Endothelial cell of umbilical vein (primary cell): ENCODE data around the gene ZNF26. TPM values are rescaled to one million over a fixed set of nuclear protein-coding genes. Genes with fewer than 3 reads are reported as not detected.

Experiments used
- BruUV-seq: library from RNA; stranded (reverse); fragments of 400-500 nt; replicated peaks from 2 replicates; lab custom pipeline; 2021; lab: Mats Ljungman, UMichigan
- CTCF ChIA-PET: fragments of 300-600, 350-600 bp; sonication (Branson Sonifier 250); formaldehyde crosslinking; loops from one replicate; lab custom pipeline; 2021; ENCODE audit warnings: antibody characterized with exemption, inconsistent platforms; lab: Charles Lee
- POLR2A ChIA-PET: fragments of 300-600, 350-600 bp; sonication (Branson Sonifier 250); formaldehyde crosslinking; loops from one replicate; lab custom pipeline; 2021; ENCODE audit warnings: antibody characterized with exemption, inconsistent platforms; lab: Charles Lee
- DNase-seq: peaks from one replicate; pipeline ENCODE4 v3.0.0-alpha.2; 2011; ENCODE audit warnings: low read depth, low spot score
- FAIRE-seq: peaks from 2 replicates; lab custom pipeline; 2011; peaks lifted over from hg19 to GRCh38; lab: Jason Lieb, UNC
- H2AFZ ChIP-seq: 2 replicates; pipeline ENCODE4 v1.6.0; 2012; ENCODE audit warnings: low read depth, low read length, control low read depth, inconsistent platforms
- H3K27ac ChIP-seq: 2 replicates; pipeline ENCODE4 v1.5.1; 2011; ENCODE audit warnings: low read depth, mild to moderate bottlenecking, control low read depth, low read length, moderate library complexity; ENCODE audit not compliant: insufficient read depth
- H3K27me3 ChIP-seq, 2 experiments: 2 replicates each; pipeline versions ENCODE4 v1.6.0 to v1.6.1; 2011; ENCODE audit warnings: low read length in 2 of 2, mixed read lengths in 1 of 2; ENCODE audit not compliant: control insufficient read depth in 2 of 2, insufficient read depth in 2 of 2
- H3K36me3 ChIP-seq, 2 experiments: 2 replicates in 1 of 2; 3 replicates in 1 of 2; pipeline ENCODE4 v1.5.1; 2011; ENCODE audit warnings: low read length in 2 of 2, mild to moderate bottlenecking in 1 of 2, moderate library complexity in 1 of 2; ENCODE audit not compliant: control insufficient read depth in 2 of 2, insufficient read depth in 2 of 2; ENCODE audit errors: extremely low read depth in 1 of 2
- H3K4me1 ChIP-seq: 3 replicates; pipeline ENCODE4 v1.5.1; 2011; ENCODE audit warnings: mild to moderate bottlenecking, low read length; ENCODE audit not compliant: control insufficient read depth, insufficient read depth; ENCODE audit errors: extremely low read depth
- H3K4me2 ChIP-seq: 2 replicates; pipeline ENCODE4 v1.6.1; 2011; ENCODE audit warnings: low read length, control low read depth, mixed read lengths; ENCODE audit not compliant: insufficient read depth
- H3K4me3 ChIP-seq, 3 experiments: fragments of 200-600 bp in 1 of 3; sonication (generic), shearing (Covaris generic) in 1 of 3; replicated peaks in 1 of 3; 2 replicates each; pipeline ENCODE4 v1.5.1; 2011 to 2016; ENCODE audit warnings: control low read depth in 3 of 3, low read length in 3 of 3, mild to moderate bottlenecking in 2 of 3, inconsistent platforms in 1 of 3, low read depth in 1 of 3, moderate library complexity in 1 of 3; ENCODE audit not compliant: insufficient read depth in 1 of 3
- H3K79me2 ChIP-seq: 2 replicates; pipeline ENCODE4 v1.6.0; 2012; ENCODE audit warnings: low read length, inconsistent platforms; ENCODE audit not compliant: control insufficient read depth, insufficient read depth
- H3K9ac ChIP-seq: replicated peaks from 2 replicates; pipeline ENCODE3; 2011; ENCODE audit warnings: low read length, control low read depth; ENCODE audit not compliant: insufficient read depth; ENCODE audit errors: extremely low read depth
- H3K9me1 ChIP-seq: replicated peaks from 3 replicates; pipeline ENCODE4 v1.6.0; 2011; ENCODE audit warnings: mild to moderate bottlenecking, low read length; ENCODE audit not compliant: control insufficient read depth, insufficient read depth; ENCODE audit errors: extremely low read depth
- H3K9me3 ChIP-seq: replicated peaks from 2 replicates; pipeline ENCODE4 v1.5.1; 2012; ENCODE audit warnings: low read length, inconsistent platforms; ENCODE audit not compliant: control insufficient read depth, insufficient read depth
- H4K20me1 ChIP-seq: replicated peaks from 2 replicates; pipeline ENCODE3; 2011; ENCODE audit warnings: mild to moderate bottlenecking, low read length; ENCODE audit not compliant: control insufficient read depth, insufficient read depth; ENCODE audit errors: extremely low read depth
- CTCF ChIP-seq, 2 donors: IDR thresholded peaks; 1 replicate in 1 of 2; 2 replicates in 1 of 2; pipeline ENCODE4 v1.5.1; 2011; ENCODE audit warnings: low read length in 2 of 2, mild to moderate bottlenecking in 2 of 2, moderate library complexity in 2 of 2, control low read depth in 1 of 2, inconsistent platforms in 1 of 2, low read depth in 1 of 2; ENCODE audit not compliant: insufficient read depth in 1 of 2; ENCODE audit errors: extremely low read depth in 1 of 2
- EZH2 ChIP-seq: IDR thresholded peaks from 2 replicates; pipeline ENCODE4 v1.6.1; 2012; ENCODE audit warnings: borderline replicate concordance, low read depth, mild to moderate bottlenecking, moderate library complexity, low read length, inconsistent platforms; ENCODE audit not compliant: severe bottlenecking
- FOS ChIP-seq: IDR thresholded peaks from 2 replicates; pipeline ENCODE4 v1.6.1; 2011; ENCODE audit warnings: mild to moderate bottlenecking, low read length, moderate library complexity, borderline replicate concordance; ENCODE audit not compliant: insufficient read depth
- GATA2 ChIP-seq: IDR thresholded peaks from 2 replicates; pipeline ENCODE4 v1.7.0; 2011; ENCODE audit warnings: low read depth, mild to moderate bottlenecking, moderate library complexity, mixed read lengths, low read length; ENCODE audit not compliant: insufficient read length, insufficient read depth
- JUN ChIP-seq: IDR thresholded peaks from 2 replicates; pipeline ENCODE4 v1.6.1; 2011; ENCODE audit warnings: borderline replicate concordance, low read depth; ENCODE audit not compliant: insufficient read length, insufficient read depth
- MYC ChIP-seq: IDR thresholded peaks from one replicate; pipeline ENCODE4 v1.6.1; 2011; ENCODE audit warnings: mild to moderate bottlenecking, low read depth, low read length
- POLR2A ChIP-seq: IDR thresholded peaks from 2 replicates; pipeline ENCODE4 v1.6.1; 2012; ENCODE audit warnings: low read depth, mild to moderate bottlenecking, control low read depth, low read length
- POLR2AphosphoS5 ChIP-seq: IDR thresholded peaks from 2 replicates; pipeline ENCODE4 v1.6.1; 2012; ENCODE audit warnings: low read depth, mild to moderate bottlenecking, control low read depth, low read length, moderate library complexity; ENCODE audit not compliant: insufficient read depth
- dilution Hi-C: fragments of 300-500 bp; cut with MboI; formaldehyde crosslinking; loops from one replicate; pipeline ENCODE4 v1.15.0; 2019; ENCODE audit warnings: low sequenced_read_pairs; ENCODE audit not compliant: extremely low pct_ligation_motif_present
- intact Hi-C: fragments of 100-400 bp; cut with micrococcal nuclease; formaldehyde crosslinking; loops from one replicate; pipeline ENCODE4 v1.10.0; 2022
- polyA plus RNA-seq, 4 experiments: library from polyadenylated mRNA; depleted of rRNA in 3 of 4; stranded (reverse) in 3 of 4; unstranded in 1 of 4; fragments of >200 nt; gene quantifications; 2 replicates each; pipeline versions ENCODE4 v1.2.1 to v1.2.3, GENCODE V29; 2011 to 2012; ENCODE audit warnings: missing spikeins in 1 of 4
- total RNA-seq: library from RNA; stranded (reverse); gene quantifications from 2 replicates; pipeline ENCODE4 v1.2.3, GENCODE V29; 2021
- TF ChIP-seq, protein P1 (sequence below): IDR thresholded peaks from 2 replicates; pipeline ENCODE4 v1.6.1; 2011; ENCODE audit not compliant: insufficient read depth, insufficient read length

Gene ZNF26
- total and polyA plus RNA-seq, 2 donors (not counting 3 experiments of a cell fraction or from before 2014, with no cell fraction given), result 5.9 to 11.1 TPM

- H3K79me2 ChIP-seq, result peaks cover 22% of the 10 kb centered on the region
- FAIRE-seq, result no peak
- BruUV-seq, result no TSS peak
- no peak overlapping the region for H2AFZ ChIP-seq
- no peak overlapping the region for H3K4me2 ChIP-seq
- no peak for TF ChIP-seq JUN
- no peaks in the 10 kb centered on the region for H3K27me3 ChIP-seq
- H3K27ac ChIP-seq, result no peak overlapping the region
- peaks cover 3% of the 10 kb centered on the region for H3K9me3 ChIP-seq
- ChIA-PET POLR2A (no interaction called here), CTCF (no interaction called here)
- dilution Hi-C loops, result no loop called here
- peaks cover 8% of the 10 kb centered on the region for H3K4me1 ChIP-seq
- H3K9ac ChIP-seq, result no peak overlapping the region
- H3K36me3 ChIP-seq, result peaks cover 0 to 2% of the 10 kb centered on the region in 2 experiments
- no peaks in the 10 kb centered on the region for H4K20me1 ChIP-seq
- intact Hi-C loops, result no loop called here
- H3K4me3 ChIP-seq, result no peak overlapping the region
- H3K9me1 ChIP-seq, result no peaks in the 10 kb centered on the region
- DNase-seq, result no peak
Measured at GRCh38 chr12:132953163-132953425, 33.1 kb upstream of the ZNF26 start.

DNA sequence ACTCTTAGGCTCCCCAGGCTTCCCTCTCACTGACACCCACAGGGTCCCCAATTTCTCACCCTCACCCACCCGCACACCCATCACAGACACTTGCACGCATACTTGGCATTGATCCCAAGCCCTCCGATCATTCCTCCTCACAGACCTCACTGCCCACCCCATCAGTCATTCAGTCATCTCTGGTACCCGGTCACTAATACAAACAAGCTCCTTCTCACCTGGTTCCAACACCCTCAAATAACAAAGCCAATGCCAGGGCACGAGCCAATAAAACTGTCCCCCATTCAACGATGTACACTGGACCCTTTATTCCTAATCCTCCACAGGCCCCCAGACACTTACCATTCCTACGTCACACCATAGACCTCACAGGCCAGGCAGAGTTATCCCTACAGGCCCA is 32.4 kb upstream of the ZNF26 start:
- Histone ChIP-seq H4K20me1 (no peaks in the 10 kb centered on the region), H3K4me2 (no peak overlapping the region), H3K9me3 (peaks cover 3% of the 10 kb centered on the region), H2AFZ (no peak overlapping the region), H3K9ac (no peak overlapping the region), H3K36me3 (peaks cover 0 to 2% of the 10 kb centered on the region in 2 experiments), H3K4me1 (peaks cover 8% of the 10 kb centered on the region), H3K27ac (no peak overlapping the region), H3K79me2 (peaks cover 22% of the 10 kb centered on the region), H3K27me3 (no peaks in the 10 kb centered on the region), H3K9me1 (no peaks in the 10 kb centered on the region), H3K4me3 (no peak overlapping the region)
- TF ChIP-seq GATA2 (no peak), EZH2 (no peak), CTCF (IDR thresholded peaks at IDR 0.05; ENCODE audit: extremely low read depth in 1 of 2, insufficient read depth in 1 of 2, low read depth in 1 of 2, low read length in 2 of 2) (no peak), FOS (no peak), POLR2A (no peak), JUN (no peak), POLR2AphosphoS5 (no peak), MYC (no peak)
- TF ChIP-seq, protein P1, sequence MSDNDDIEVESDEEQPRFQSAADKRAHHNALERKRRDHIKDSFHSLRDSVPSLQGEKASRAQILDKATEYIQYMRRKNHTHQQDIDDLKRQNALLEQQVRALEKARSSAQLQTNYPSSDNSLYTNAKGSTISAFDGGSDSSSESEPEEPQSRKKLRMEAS, result no peak
- BruUV-seq, result no TSS peak
- ChIA-PET CTCF (no interaction called here), POLR2A (no interaction called here)
- dilution Hi-C loops (no loop called here), intact Hi-C loops (loop anchor here (2.0 kb wide), 1 partner anchor 67 kb away; the partner anchor contains the start of gene CHFR)
- no peak for FAIRE-seq
- no peak for DNase-seq
